Activated CD8-positive, alpha-beta memory T cell treated with anti-CD3 and anti-CD28 coated beads for 36 hours (primary cell): ENCODE measurements around the gene NLRC5. TPM values are rescaled to one million over a fixed set of nuclear protein-coding genes. Genes with fewer than 3 reads are reported as not detected.

ENCODE experiments used
- CTCF ChIA-PET: fragments of 350-600 bp; sonication (Branson Sonifier 250); formaldehyde crosslinking; loops from one replicate; lab custom pipeline; 2021; ENCODE audit warnings: antibody characterized with exemption; lab: Charles Lee
- POLR2A ChIA-PET: fragments of 350-600 bp; sonication (Branson Sonifier 250); formaldehyde crosslinking; loops from one replicate; lab custom pipeline; 2021; ENCODE audit warnings: antibody characterized with exemption; lab: Charles Lee
- total RNA-seq, 2 experiments: library from RNA; stranded (reverse); gene quantifications; one replicate each; pipeline ENCODE4 v1.2.3, GENCODE V29; 2021

Gene NLRC5
- total RNA-seq, 2 experiments from 2014 or later: 118 to 121 TPM

DNA sequence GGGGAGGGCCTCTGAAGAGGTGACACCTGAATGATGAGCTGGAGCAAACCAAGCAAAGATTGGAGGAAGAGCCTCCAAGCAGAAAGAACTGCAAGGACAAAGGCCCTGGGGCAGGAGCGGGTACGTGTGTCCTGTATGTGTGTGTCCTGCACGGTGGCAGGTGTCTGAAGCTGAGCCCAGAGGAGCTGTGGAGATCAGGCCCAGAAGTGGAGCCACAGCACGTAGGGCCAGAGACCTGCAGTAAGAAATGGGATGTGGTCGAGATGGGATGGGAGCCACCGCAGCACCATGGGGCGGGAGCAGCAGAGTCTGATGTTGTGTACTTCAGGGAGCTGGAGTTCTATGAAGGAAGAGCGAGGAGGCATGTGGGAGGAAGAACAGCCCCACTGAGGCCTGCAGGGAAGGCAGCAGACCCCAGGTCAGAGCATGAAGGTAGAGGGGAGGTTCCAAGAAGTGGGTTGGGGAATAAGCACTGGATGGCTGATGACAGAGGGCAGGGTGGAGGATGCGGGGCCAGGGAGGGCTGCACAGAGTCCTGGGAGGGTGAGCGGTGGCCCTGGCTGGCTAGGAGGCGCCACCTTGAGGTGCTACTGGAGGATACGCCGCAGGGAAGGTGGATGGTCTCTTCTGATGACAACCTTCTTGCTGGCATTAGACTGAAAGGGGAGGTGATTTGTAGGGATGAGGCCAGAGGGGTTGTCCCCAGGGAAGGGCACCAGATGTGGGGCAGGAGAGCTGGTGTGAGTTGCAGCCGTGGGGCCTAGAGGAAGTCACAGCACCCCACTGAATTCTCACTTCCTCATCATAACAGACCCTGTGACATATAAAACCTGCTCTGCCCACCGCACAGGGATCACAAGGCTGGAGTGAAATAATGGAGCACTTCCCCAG, 38.2 kb upstream of the NLRC5 start:
- ChIA-PET CTCF (interaction anchor here (0.7 to 3.4 kb wide), 18 partner anchors 10 to 229 kb away, joined by 3 to 29 read pairs (median 3); partner anchors contain the start of gene CPNE2), POLR2A (interaction anchor here (0.6 to 1.0 kb wide), 2 partner anchors 17 to 500 kb away, joined by 3 read pairs; partner anchors contain the start of gene NUDT21)

DNA sequence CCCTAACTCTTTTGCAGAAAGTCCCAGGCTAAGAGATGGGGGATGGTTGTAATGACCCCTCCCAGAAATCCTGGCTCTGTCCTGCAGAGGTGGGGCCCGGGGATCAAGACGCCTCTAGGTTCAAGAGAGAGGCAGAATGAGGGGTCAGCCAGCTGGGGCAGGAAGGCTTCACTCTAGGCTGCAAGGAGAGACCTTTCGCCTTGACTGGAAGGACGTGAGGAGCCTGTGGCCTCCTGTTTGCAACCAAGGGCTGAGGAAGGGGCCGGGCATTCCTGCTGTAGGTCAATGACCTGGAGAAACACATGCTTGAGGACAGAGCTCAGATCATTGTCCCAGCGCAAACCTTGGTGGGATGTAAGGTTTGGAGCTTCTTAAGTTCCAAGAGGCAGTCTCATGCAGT, 36.4 kb upstream of the NLRC5 start:
- CTCF ChIA-PET: interaction anchor here (0.8 to 3.4 kb wide), 4 partner anchors 12 to 85 kb away, joined by 3 to 29 read pairs (median 4); no protein-coding TSS in a partner anchor
- POLR2A ChIA-PET: interaction anchor here (0.6 kb wide), 1 partner anchor 34 kb away, joined by 4 read pairs; no protein-coding TSS in a partner anchor

DNA sequence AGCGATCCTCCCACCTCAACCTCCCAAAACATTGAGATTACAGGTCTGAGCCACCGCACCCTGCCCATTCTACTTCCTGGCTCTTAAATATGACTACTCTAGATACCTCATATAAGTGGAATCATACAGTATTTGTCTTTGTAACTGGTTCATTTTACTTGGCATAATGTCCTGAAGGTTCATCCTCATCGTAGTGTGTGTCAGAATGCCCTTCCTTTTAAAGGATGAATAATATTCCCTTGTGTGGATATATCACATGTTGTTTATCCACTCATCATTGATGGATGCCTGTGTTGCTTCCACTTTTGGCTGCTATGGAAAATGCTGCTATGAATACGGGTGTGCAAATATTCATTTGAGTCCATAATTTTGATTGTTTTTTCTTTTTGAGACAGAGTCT, 33.3 kb upstream of the NLRC5 start:
- POLR2A ChIA-PET: no interaction called here
- CTCF ChIA-PET: interaction anchor here (1.0 kb wide), 1 partner anchor 66 kb away, joined by 3 read pairs; no protein-coding TSS in a partner anchor

DNA sequence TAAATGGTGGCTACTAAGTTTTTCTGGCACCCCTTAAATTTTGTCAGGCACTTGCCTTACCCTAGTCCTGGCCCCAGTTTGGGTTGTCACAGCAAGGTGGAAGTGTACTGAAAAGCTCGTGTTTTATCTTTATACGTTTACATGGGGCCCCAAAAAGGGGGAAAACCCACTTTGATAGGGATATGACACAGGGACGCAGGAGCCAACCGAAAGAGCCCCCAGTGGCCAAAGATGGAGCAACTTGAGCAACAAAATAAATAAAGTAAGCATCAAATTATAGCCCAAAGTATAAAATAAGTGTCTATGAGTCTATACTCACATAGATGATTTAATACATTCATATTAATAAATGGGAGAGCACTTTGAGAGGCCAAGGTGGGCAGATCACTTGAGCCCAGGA, 32.6 kb upstream of the NLRC5 start:
- ChIA-PET CTCF (interaction anchor here (1.0 kb wide), 1 partner anchor 67 kb away, joined by 3 read pairs; no protein-coding TSS in a partner anchor), POLR2A (no interaction called here)

DNA sequence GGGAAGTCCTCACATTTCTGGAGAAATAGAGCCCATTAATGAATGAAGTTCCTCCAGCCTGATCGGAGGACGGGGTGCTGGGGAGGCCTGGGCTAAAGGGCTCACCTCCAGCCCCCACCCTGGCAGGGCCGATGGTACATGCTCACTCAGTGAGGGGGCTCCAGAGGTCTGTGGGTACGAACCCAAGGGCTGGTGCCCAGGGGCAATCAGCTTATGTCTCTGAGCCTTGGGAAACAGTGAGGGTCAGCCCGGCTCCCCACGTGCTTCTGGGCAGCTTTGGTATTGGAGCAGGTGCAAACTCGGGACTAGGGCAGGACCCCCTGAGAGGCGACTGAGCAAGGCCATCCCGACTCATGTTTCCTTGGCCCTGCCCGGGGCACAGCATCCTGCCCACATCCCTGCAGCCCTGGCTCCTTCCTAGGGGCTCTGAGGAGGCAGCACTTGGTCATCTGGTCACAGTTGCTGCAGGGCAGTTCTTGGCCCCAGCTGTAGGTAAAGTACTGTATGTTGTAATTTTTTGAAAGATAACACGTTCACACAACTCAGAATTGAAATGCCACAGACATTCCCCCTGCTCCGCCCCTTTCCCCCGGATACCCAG, 28.6 kb upstream of the NLRC5 start:
- ChIA-PET CTCF (interaction anchor here (1.3 kb wide), 2 partner anchors 10 to 85 kb away, joined by 3 read pairs; no protein-coding TSS in a partner anchor), POLR2A (no interaction called here)

DNA sequence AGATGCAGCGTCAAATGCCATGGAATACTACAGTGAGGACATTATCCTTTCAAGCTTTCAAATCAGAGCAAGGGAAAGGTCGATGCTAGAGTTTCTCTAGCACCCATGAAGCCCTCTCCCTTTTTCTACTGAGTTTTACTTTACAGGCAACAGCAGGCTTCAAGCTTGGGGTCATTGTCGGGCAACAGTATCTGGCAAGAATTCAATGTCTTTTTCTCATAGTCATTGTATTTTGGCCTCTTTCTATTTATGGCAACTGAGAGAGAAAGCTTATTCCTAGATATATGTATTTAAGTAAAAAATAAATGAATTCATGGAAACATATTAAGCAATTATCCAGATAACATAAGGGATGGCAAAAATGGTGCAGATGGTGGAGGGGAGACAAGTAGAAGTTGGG, 28.0 kb upstream of the NLRC5 start:
- ChIA-PET CTCF (interaction anchor here (1.3 kb wide), 2 partner anchors 11 to 85 kb away, joined by 3 read pairs; no protein-coding TSS in a partner anchor), POLR2A (no interaction called here)

DNA sequence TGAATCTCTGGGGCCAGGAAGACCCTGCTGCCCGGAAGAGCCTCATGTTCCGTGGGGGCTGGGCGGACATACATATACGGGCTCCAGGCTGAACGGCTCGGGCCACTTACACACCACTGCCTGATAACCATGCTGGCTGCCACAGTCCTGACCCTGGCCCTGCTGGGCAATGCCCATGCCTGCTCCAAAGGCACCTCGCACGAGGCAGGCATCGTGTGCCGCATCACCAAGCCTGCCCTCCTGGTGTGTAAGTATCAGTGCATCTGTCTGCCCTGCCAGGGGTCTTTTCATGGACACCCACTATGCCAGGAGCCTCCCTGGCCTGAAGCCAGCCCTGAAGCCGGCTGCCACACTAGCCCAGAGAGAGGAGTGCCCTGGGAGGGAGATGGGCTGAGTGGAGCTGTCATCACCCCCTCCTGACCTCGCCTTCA, 27.5 kb upstream of the NLRC5 start, which contains the start of gene CETP:
Gene CETP (plus strand): TSS at position 100 of the 431 bp plus-strand sequence. CDS start 30 bp downstream, at position 130.
- POLR2A ChIA-PET: no interaction called here
- CTCF ChIA-PET: interaction anchor here (1.2 to 1.4 kb wide), 4 partner anchors 11 to 84 kb away, joined by 3 to 5 read pairs (median 4); no protein-coding TSS in a partner anchor

DNA sequence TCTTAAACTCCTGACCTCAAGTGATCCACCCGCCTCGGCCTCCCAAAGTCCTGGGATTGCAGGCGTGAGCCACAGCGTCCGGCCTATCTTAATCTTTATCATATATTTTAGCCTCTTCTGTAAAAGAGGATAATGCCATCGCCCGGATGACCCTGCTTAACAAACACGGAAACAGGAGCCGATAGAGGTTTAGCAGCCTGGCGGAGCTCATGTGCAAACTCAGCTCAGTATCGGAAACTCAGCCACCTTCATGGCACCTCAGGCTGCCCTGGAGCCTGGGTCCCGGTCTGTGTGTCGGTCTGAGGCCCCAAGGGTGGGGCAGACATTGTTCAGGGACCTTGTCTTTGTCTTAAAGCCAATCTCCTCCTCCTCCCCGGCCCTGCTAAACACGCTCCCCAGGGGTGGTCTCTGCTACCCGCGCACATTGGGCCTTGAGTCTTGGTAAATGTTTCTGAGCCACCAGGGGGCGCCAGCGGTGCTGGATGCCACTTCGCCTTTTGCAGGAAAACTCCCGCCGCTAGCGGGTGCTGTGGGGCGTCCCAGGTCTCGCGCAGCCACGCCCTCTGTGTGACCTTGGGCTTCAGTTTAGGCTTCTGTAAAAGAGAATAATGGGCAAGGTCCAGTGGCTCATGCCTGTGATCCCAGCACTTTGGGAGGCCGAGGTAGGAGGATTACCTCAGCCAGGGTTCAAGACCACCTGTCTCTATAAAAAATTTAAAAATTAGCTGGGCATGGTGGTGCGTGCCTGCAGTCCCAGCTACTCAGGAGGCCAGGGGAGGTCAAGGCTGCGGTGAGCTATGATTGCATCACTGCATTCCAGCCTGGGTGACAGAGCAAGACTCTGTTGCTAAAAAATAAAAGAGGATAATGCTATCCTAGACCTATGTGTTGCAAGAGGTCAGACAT, 24.9 kb upstream of the NLRC5 start:
- CTCF ChIA-PET: interaction anchor here (0.6 to 4.4 kb wide), 49 partner anchors 10 to 590 kb away, joined by 3 to 27 read pairs (median 4); partner anchors contain the start of gene NLRC5
- POLR2A ChIA-PET: interaction anchor here (0.6 to 0.7 kb wide), 2 partner anchors 19 kb away, joined by 3 to 4 read pairs; no protein-coding TSS in a partner anchor

DNA sequence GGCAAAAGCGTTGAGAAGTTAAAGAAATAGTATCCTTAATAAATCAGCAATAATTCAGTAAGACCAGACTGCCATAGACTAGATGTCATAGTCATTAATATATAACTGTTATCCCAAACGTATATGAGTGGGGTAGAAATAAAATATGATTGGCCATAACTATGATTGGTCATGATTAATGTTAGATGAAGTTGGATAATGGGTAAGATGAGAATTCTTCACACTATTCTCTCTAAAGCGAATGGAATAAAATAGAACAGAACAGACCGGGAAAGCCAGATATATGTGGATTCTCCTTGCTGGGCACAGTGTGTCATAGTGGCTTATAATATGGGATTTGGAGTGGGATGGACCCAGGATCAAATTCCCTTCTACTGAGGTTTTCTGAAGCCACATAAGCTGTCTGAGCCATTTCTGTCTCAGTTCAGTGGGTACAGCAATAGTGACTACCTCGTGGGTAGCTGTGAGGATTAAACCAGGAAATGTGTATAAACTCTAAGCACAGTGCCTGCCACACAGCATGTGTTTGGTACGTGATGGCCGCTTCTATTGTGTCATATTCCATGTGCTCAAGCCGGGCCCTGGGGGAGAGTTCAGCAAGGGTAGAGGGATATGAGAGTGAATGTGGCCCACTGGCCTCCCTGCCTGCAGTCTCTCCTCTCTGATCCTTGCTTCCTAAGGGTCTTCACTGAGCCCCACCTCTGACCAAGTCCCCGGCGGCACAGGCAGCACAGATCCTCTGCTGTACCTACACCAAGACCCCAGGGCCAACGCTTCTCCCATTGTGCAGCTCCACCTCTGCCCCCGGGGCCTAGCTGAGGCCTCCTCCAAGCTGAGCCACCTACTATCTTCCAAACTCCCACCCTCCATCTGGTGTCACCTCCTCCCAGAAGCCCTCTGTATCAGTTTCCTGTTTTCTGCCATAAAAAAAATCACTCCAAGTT, 23.9 kb upstream of the NLRC5 start:
- ChIA-PET POLR2A (interaction anchor here (0.6 kb wide), 1 partner anchor 18 kb away, joined by 4 read pairs; no protein-coding TSS in a partner anchor), CTCF (interaction anchor here (0.5 to 4.4 kb wide), 33 partner anchors 11 to 589 kb away, joined by 3 to 27 read pairs (median 5); partner anchors contain the start of gene NLRC5)

DNA sequence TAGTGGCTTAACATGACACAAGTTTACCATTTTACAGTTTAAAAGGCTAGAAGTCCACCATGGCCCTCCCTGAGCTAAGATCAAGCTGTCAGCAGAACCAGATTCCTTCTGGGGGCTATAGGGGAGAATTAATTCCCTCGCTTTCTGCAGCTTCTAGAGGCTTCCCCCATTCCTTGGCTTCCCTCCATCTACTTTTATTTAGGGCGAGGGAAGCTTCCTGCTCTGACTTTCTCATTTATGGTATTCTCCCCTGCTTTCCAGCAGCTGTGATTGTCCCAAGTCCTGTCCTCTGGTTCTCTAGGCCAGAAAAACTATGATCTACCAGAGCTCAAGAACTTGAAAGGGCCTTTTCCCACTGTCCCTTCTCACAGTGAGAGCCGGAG, 23.3 kb upstream of the NLRC5 start:
- CTCF ChIA-PET: interaction anchor here (0.5 to 4.4 kb wide), 12 partner anchors 11 to 221 kb away, joined by 3 to 27 read pairs (median 6); no protein-coding TSS in a partner anchor
- POLR2A ChIA-PET: interaction anchor here (0.6 kb wide), 1 partner anchor 75 kb away, joined by 3 read pairs; no protein-coding TSS in a partner anchor

DNA sequence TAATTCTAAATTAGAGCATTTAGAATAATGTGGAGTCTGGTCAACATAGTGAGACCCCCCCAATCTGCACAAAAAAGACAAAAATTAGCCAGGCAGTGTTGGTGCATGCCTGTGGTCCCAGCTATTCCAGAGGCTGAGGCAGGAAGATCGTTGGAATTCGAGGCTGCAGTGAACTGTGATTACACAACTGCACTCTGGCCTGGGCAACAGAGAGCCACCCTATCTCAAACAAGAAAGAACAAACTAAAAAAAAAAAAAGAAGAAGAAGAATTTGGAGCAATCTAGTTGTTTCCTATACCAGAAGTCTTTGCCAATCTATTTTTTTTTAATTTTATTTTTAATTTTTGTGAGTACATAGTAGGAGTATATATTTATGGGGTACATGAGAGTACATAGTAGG, 21.6 kb upstream of the NLRC5 start:
- CTCF ChIA-PET: interaction anchor here (0.7 to 4.4 kb wide), 3 partner anchors 17 to 78 kb away, joined by 3 to 23 read pairs (median 4); no protein-coding TSS in a partner anchor
- POLR2A ChIA-PET: interaction anchor here (0.9 kb wide), 1 partner anchor 16 kb away, joined by 9 read pairs; no protein-coding TSS in a partner anchor

DNA sequence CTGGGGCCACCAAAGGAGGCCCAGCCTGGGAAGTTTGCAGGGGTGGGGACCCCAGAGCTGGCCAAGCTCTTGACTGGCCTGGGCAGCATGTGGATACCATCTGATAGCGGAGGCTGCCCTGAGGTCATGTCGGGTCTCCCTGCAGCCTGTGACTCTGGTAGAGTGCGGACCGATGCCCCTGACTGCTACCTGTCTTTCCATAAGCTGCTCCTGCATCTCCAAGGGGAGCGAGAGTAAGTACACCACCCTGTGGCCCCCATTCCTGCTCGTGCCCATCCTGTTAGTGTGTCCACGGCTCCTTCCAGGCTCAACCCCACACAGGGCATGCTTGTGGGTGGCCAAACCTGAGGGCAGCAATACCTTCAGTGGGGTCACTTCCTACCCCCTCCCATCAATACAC, 19.6 kb upstream of the NLRC5 start:
- POLR2A ChIA-PET: interaction anchor here (0.6 kb wide), 1 partner anchor 27 kb away, joined by 3 read pairs; no protein-coding TSS in a partner anchor
- CTCF ChIA-PET: interaction anchor here (0.8 to 2.5 kb wide), 2 partner anchors 19 to 91 kb away, joined by 3 to 6 read pairs; partner anchors contain the start of gene NLRC5

DNA sequence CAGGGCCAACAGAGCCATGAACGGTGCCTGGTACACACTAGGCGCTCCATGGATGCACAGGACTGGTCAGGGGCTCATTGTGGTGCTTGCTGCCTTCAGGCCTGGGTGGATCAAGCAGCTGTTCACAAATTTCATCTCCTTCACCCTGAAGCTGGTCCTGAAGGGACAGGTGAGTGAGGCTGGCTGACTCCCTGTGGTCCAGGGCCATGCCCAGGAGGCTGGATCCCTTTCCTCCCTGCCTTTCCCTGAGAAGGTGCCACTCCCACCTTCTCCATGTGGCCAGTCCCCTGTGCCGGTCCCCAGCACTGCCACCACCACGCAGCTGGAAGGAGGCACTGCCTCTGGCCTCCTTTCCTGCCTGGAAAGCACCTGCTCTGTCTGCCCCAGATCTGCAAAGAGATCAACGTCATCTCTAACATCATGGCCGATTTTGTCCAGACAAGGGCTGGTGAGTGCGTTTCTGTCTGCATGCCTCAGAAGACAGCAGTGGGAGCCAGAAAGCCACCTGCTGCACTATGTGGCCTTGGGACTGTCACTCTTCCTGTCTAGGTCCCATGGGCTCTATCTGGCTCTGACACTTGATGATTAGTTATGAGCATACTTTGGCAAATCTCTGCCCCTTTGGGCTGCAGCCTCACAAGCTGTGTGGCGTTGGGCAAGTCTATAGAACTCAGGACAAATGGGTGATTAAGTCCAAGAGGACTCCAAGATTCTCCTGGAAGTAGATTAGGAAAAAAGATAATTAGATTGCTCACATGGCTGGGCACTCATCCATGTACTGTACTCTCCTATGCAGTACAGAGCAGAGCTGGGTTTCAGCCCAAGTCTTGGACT, 18.2 kb upstream of the NLRC5 start:
- ChIA-PET POLR2A (no interaction called here), CTCF (interaction anchor here (0.6 to 2.5 kb wide), 2 partner anchors 18 to 104 kb away, joined by 4 to 6 read pairs; partner anchors contain the start of gene NLRC5)

DNA sequence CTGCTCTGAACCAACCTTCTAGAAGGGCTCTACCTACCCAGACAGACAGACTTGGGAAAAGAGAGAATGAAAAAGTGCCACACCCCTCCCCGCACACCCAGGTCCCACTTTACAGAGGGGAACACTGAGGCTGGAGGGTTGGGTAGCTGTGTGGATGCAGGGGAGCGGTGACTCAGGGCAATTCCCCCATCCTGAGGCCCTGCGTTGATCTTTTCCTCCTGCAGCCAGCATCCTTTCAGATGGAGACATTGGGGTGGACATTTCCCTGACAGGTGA, 17.7 kb upstream of the NLRC5 start:
- ChIA-PET POLR2A (no interaction called here), CTCF (interaction anchor here (0.6 to 1.2 kb wide), 2 partner anchors 11 to 103 kb away, joined by 4 to 5 read pairs; no protein-coding TSS in a partner anchor)

DNA sequence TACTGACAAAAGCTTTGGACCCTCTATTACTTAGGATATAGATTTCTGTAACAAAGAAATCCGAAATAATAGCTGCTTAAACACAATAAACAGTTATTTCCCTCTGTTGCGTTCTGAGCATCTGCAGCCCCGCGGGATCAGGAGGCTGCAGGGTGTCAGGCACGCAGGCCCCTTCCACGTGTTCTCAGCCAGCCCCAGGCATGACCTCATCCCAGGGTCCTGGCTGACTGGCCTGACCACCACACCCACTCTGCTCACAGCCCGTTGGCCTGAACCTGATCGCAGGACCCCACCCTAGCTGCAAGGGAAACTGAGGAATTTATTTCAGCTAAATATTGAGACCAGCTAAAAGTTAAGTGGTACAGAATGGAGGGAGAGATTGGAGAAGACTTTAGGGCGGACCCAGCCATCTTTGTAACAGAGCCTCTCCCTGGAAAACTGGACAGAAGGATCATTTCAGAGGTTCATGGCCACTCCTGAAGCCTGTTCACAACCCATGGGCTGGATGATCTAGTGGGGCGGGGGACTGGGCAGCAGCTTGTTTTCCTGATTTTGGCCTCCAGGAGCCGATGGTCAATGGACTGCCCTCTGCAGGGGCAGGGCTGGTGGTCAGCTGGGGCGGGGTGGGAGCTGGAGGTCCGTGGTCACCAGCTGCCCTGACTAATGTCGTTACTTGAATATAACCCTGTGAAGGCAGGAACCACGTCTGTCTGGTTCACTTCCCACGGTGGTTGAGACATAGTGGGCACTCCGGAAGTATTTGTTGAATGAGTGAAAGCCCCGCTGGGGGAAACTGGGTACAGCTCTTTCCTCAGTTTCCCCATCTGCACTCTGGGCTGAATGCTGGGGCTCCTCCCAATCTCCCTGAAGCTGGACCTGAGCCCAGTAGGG, 16.7 kb upstream of the NLRC5 start:
- CTCF ChIA-PET: interaction anchor here (0.7 to 1.2 kb wide), 2 partner anchors 10 to 205 kb away, joined by 5 read pairs; no protein-coding TSS in a partner anchor

More for the DNA sequence above, 16.7 kb upstream of the NLRC5 start:
- POLR2A ChIA-PET: no interaction called here
